ENCODE data around the gene PDE5A.

DNA sequence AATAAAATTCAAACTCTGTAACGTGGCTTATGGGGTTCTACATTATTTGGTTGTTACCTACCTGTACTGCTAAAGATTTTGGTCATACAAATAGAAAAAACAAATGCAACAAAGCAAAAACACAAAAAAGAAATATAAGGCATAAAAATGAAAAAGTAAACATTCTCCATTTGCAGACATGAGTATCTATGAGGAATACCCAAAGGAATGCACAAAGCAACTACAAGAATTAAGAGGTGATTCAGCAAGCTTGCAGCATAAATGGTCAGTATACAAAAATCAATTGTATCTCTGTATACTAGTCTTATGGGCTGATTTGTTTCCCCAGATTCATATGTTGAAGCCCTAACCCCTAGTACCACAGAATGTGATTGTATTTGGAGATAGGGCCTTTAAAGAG lies 3.6 kb upstream of the PDE5A start:
- no peak for TF ChIP-seq CTCF (IDR thresholded peaks at IDR 0.05 in 2 of 3, conservative IDR thresholded peaks at IDR 0.05 in 1 of 3; ENCODE audit: borderline replicate concordance in 1 of 3, insufficient read depth in 1 of 3, low read depth in 2 of 3, low read length in 2 of 3)
- no peak for TF ChIP-seq POLR2AphosphoS5 (IDR thresholded peaks at IDR 0.05; ENCODE audit: low read depth, low read length)
- TF ChIP-seq MAX (IDR thresholded peaks at IDR 0.05) = no peak
- TF ChIP-seq, protein P1, sequence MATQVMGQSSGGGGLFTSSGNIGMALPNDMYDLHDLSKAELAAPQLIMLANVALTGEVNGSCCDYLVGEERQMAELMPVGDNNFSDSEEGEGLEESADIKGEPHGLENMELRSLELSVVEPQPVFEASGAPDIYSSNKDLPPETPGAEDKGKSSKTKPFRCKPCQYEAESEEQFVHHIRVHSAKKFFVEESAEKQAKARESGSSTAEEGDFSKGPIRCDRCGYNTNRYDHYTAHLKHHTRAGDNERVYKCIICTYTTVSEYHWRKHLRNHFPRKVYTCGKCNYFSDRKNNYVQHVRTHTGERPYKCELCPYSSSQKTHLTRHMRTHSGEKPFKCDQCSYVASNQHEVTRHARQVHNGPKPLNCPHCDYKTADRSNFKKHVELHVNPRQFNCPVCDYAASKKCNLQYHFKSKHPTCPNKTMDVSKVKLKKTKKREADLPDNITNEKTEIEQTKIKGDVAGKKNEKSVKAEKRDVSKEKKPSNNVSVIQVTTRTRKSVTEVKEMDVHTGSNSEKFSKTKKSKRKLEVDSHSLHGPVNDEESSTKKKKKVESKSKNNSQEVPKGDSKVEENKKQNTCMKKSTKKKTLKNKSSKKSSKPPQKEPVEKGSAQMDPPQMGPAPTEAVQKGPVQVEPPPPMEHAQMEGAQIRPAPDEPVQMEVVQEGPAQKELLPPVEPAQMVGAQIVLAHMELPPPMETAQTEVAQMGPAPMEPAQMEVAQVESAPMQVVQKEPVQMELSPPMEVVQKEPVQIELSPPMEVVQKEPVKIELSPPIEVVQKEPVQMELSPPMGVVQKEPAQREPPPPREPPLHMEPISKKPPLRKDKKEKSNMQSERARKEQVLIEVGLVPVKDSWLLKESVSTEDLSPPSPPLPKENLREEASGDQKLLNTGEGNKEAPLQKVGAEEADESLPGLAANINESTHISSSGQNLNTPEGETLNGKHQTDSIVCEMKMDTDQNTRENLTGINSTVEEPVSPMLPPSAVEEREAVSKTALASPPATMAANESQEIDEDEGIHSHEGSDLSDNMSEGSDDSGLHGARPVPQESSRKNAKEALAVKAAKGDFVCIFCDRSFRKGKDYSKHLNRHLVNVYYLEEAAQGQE (IDR thresholded peaks at IDR 0.05; ENCODE audit: low read depth) = no peak
- no peak for TF ChIP-seq EZH2phosphoT487 (IDR thresholded peaks at IDR 0.05; ENCODE audit: borderline replicate concordance)
- no peak for TF ChIP-seq CEBPB (IDR thresholded peaks at IDR 0.05; ENCODE audit: low read depth)
- TF ChIP-seq POLR2A (IDR thresholded peaks at IDR 0.05; ENCODE audit: borderline replicate concordance, extremely low read depth, insufficient read depth, insufficient read length) = no peak
- TF ChIP-seq ELF1 (IDR thresholded peaks at IDR 0.05; ENCODE audit: borderline replicate concordance, low read depth) = no peak
- no peak for TF ChIP-seq YY1 (IDR thresholded peaks at IDR 0.05; ENCODE audit: extremely low read depth, insufficient replicate concordance, low read depth, low read length)
